ENCODE measurements around the gene PTH2. TPM values are rescaled to one million over a fixed set of nuclear protein-coding genes. Genes with fewer than 3 reads are reported as not detected.

PTH2 gene
- total and polyA plus RNA-seq, 9 donors, result 0.28 TPM; not detected in 8

GRCh38 chr19:49440439-49441209 lies 17.4 kb upstream of the PTH2 start:
- Histone ChIP-seq H3K4me1 (ENCODE audit: control insufficient read depth, insufficient read depth, low read length) (peaks cover 27% of the 10 kb centered on the region), H3K27ac (ENCODE audit: low read length) (no peak overlapping the region), H3K27me3 (ENCODE audit: control insufficient read depth, insufficient read depth, low read length) (peaks cover 74% of the 10 kb centered on the region), H3K9me3 (replicated peaks; ENCODE audit: control insufficient read depth, low read depth, low read length) (no peaks in the 10 kb centered on the region), H3K4me3 (ENCODE audit: low read length) (no peak overlapping the region), H3K36me3 (ENCODE audit: control insufficient read depth, insufficient read depth, low read length) (no peaks in the 10 kb centered on the region)
- 22% methylated on average over 13 of the region's 19 CpGs for WGBS (ENCODE audit: insufficient coverage)
- DNase-seq, result peak; percentile 20

GRCh38 chr19:49439836-49440235 lies 16.6 kb upstream of the PTH2 start:
- no peaks in the 10 kb centered on the region for H3K36me3 ChIP-seq (ENCODE audit: control insufficient read depth, insufficient read depth, low read length)
- no peak for DNase-seq
- H3K4me3 ChIP-seq (ENCODE audit: low read length), result no peak overlapping the region
- H3K4me1 ChIP-seq (ENCODE audit: control insufficient read depth, insufficient read depth, low read length), result peaks cover 27% of the 10 kb centered on the region
- no peak overlapping the region for H3K27ac ChIP-seq (ENCODE audit: low read length)
- H3K9me3 ChIP-seq (replicated peaks; ENCODE audit: control insufficient read depth, low read depth, low read length), result no peaks in the 10 kb centered on the region
- peaks cover 82% of the 10 kb centered on the region for H3K27me3 ChIP-seq (ENCODE audit: control insufficient read depth, insufficient read depth, low read length)
- 100% methylated on average over 1 of the region's 6 CpGs for WGBS (ENCODE audit: insufficient coverage)

GRCh38 chr19:49438261-49438660 lies 15.0 kb upstream of the PTH2 start:
- no peaks in the 10 kb centered on the region for H3K9me3 ChIP-seq (replicated peaks; ENCODE audit: control insufficient read depth, low read depth, low read length)
- no peaks in the 10 kb centered on the region for H3K36me3 ChIP-seq (ENCODE audit: control insufficient read depth, insufficient read depth, low read length)
- H3K4me1 ChIP-seq (ENCODE audit: control insufficient read depth, insufficient read depth, low read length), result peaks cover 27% of the 10 kb centered on the region
- 0% methylated on average over 2 of the region's 6 CpGs for WGBS (ENCODE audit: insufficient coverage)
- no peak overlapping the region for H3K27ac ChIP-seq (ENCODE audit: low read length)
- H3K27me3 ChIP-seq (ENCODE audit: control insufficient read depth, insufficient read depth, low read length), result peaks cover 97% of the 10 kb centered on the region
- DNase-seq, result no peak
- H3K4me3 ChIP-seq (ENCODE audit: low read length), result no peak overlapping the region

- peaks cover 99% of the 10 kb centered on the region for H3K27me3 ChIP-seq (ENCODE audit: control insufficient read depth, insufficient read depth, low read length)
- no peak overlapping the region for H3K4me3 ChIP-seq (ENCODE audit: low read length)
- no peaks in the 10 kb centered on the region for H3K36me3 ChIP-seq (ENCODE audit: control insufficient read depth, insufficient read depth, low read length)
- H3K4me1 ChIP-seq (ENCODE audit: control insufficient read depth, insufficient read depth, low read length), result peaks cover 23% of the 10 kb centered on the region
- WGBS (ENCODE audit: insufficient coverage), result 5% methylated on average over 7 of the region's 8 CpGs
- DNase-seq, result no peak
- H3K27ac ChIP-seq (ENCODE audit: low read length), result no peak overlapping the region
- H3K9me3 ChIP-seq (replicated peaks; ENCODE audit: control insufficient read depth, low read depth, low read length), result no peaks in the 10 kb centered on the region
Measured at GRCh38 chr19:49437231-49437630, 14.0 kb upstream of the PTH2 start.

GRCh38 chr19:49436381-49437017 lies 13.3 kb upstream of the PTH2 start:
- Histone ChIP-seq H3K4me1 (ENCODE audit: control insufficient read depth, insufficient read depth, low read length) (peaks cover 15% of the 10 kb centered on the region), H3K9me3 (replicated peaks; ENCODE audit: control insufficient read depth, low read depth, low read length) (no peaks in the 10 kb centered on the region), H3K36me3 (ENCODE audit: control insufficient read depth, insufficient read depth, low read length) (no peaks in the 10 kb centered on the region), H3K4me3 (ENCODE audit: low read length) (no peak overlapping the region), H3K27me3 (ENCODE audit: control insufficient read depth, insufficient read depth, low read length) (peaks cover 99% of the 10 kb centered on the region), H3K27ac (ENCODE audit: low read length) (no peak overlapping the region)
- WGBS (ENCODE audit: insufficient coverage), result 11% methylated on average over 40 of the region's 42 CpGs
- no peak for DNase-seq

- no peak overlapping the region for H3K27ac ChIP-seq (ENCODE audit: low read length)
- 92% methylated on average over 10 of the region's 10 CpGs for WGBS (ENCODE audit: insufficient coverage)
- no peaks in the 10 kb centered on the region for H3K9me3 ChIP-seq (replicated peaks; ENCODE audit: control insufficient read depth, low read depth, low read length)
- no peak for DNase-seq
- H3K27me3 ChIP-seq (ENCODE audit: control insufficient read depth, insufficient read depth, low read length), result peaks cover 100% of the 10 kb centered on the region
- no peak overlapping the region for H3K4me3 ChIP-seq (ENCODE audit: low read length)
- peaks cover 9% of the 10 kb centered on the region for H3K4me1 ChIP-seq (ENCODE audit: control insufficient read depth, insufficient read depth, low read length)
- H3K36me3 ChIP-seq (ENCODE audit: control insufficient read depth, insufficient read depth, low read length), result no peaks in the 10 kb centered on the region
Measured at GRCh38 chr19:49435670-49436069, 12.4 kb upstream of the PTH2 start.

- no peaks in the 10 kb centered on the region for H3K9me3 ChIP-seq (replicated peaks; ENCODE audit: control insufficient read depth, low read depth, low read length)
- DNase-seq, result no peak
- 91% methylated on average over 15 of the region's 18 CpGs for WGBS (ENCODE audit: insufficient coverage)
- H3K36me3 ChIP-seq (ENCODE audit: control insufficient read depth, insufficient read depth, low read length), result no peaks in the 10 kb centered on the region
- peaks cover 100% of the 10 kb centered on the region for H3K27me3 ChIP-seq (ENCODE audit: control insufficient read depth, insufficient read depth, low read length)
- H3K27ac ChIP-seq (ENCODE audit: low read length), result no peak overlapping the region
- peaks cover 8% of the 10 kb centered on the region for H3K4me1 ChIP-seq (ENCODE audit: control insufficient read depth, insufficient read depth, low read length)
- no peak overlapping the region for H3K4me3 ChIP-seq (ENCODE audit: low read length)
Measured at GRCh38 chr19:49434907-49435583, 11.8 kb upstream of the PTH2 start.

GRCh38 chr19:49433240-49433901 lies 10.1 kb upstream of the PTH2 start:
- Histone ChIP-seq H3K4me1 (ENCODE audit: control insufficient read depth, insufficient read depth, low read length) (peaks cover 9% of the 10 kb centered on the region), H3K4me3 (ENCODE audit: low read length) (no peak overlapping the region), H3K36me3 (ENCODE audit: control insufficient read depth, insufficient read depth, low read length) (no peaks in the 10 kb centered on the region), H3K27ac (ENCODE audit: low read length) (no peak overlapping the region), H3K27me3 (ENCODE audit: control insufficient read depth, insufficient read depth, low read length) (peaks cover 100% of the 10 kb centered on the region), H3K9me3 (replicated peaks; ENCODE audit: control insufficient read depth, low read depth, low read length) (no peaks in the 10 kb centered on the region)
- WGBS (ENCODE audit: insufficient coverage), result 15% methylated on average over 23 of the region's 31 CpGs
- DNase-seq, result no peak

GRCh38 chr19:49432141-49433073 lies 9.2 kb upstream of the PTH2 start:
- Histone ChIP-seq H3K36me3 (ENCODE audit: control insufficient read depth, insufficient read depth, low read length) (no peaks in the 10 kb centered on the region), H3K27me3 (ENCODE audit: control insufficient read depth, insufficient read depth, low read length) (peaks cover 100% of the 10 kb centered on the region), H3K4me1 (ENCODE audit: control insufficient read depth, insufficient read depth, low read length) (peaks cover 14% of the 10 kb centered on the region), H3K4me3 (ENCODE audit: low read length) (no peak overlapping the region), H3K9me3 (replicated peaks; ENCODE audit: control insufficient read depth, low read depth, low read length) (no peaks in the 10 kb centered on the region), H3K27ac (ENCODE audit: low read length) (no peak overlapping the region)
- 6% methylated on average over 59 of the region's 63 CpGs for WGBS (ENCODE audit: insufficient coverage)
- no peak for DNase-seq
